Chondrocyte (in vitro differentiated cells): Measurements from ENCODE around the gene ZDHHC8. TPM values are rescaled to one million over a fixed set of nuclear protein-coding genes. Genes with fewer than 3 reads are reported as not detected.

ENCODE experiments used
- DNase-seq: peaks from one replicate; pipeline ENCODE4 v3.0.0; 2021; ENCODE audit warnings: mixed read lengths, low spot score
- H3K27ac Mint-ChIP-seq: one replicate; pipeline ENCODE4 v1.8.0; 2021; ENCODE audit warnings: mild to moderate bottlenecking, moderate library complexity, mixed read lengths; ENCODE audit not compliant: unreplicated experiment
- H3K27me3 Mint-ChIP-seq: 2 replicates; pipeline ENCODE4 v1.8.0; 2021; ENCODE audit warnings: low read depth, mixed read lengths
- H3K36me3 Mint-ChIP-seq: 2 replicates; pipeline ENCODE4 v1.8.0; 2021; ENCODE audit warnings: low read depth, mixed read lengths
- H3K4me1 Mint-ChIP-seq: 2 replicates; pipeline ENCODE4 v1.8.0; 2021; ENCODE audit warnings: low read depth, mild to moderate bottlenecking, mixed read lengths
- H3K4me3 Mint-ChIP-seq: one replicate; pipeline ENCODE4 v1.8.0; 2021; ENCODE audit warnings: mild to moderate bottlenecking, moderate library complexity, mixed read lengths; ENCODE audit not compliant: unreplicated experiment
- H3K9me3 Mint-ChIP-seq: 2 replicates; pipeline ENCODE4 v1.8.0; 2021; ENCODE audit warnings: low read depth, mixed read lengths
- CTCF ChIP-seq: fragments of 200-600 bp; sonication (generic); IDR thresholded peaks from 2 replicates; pipeline ENCODE4 v1.5.0; 2021; ENCODE audit warnings: antibody characterized with exemption, mild to moderate bottlenecking, moderate library complexity
- total RNA-seq: library from RNA; stranded (reverse); gene quantifications from 3 replicates; pipeline ENCODE4 v1.2.1, GENCODE V29; 2021

ZDHHC8 gene
- total RNA-seq, 1 donor from 2014 or later, result 95.2 TPM

GRCh38 chr22:20107951-20108756 is 23.4 kb upstream of the ZDHHC8 start:
- H3K9me3 Mint-ChIP-seq, result no peaks in the 10 kb centered on the region
- peaks cover 13% of the 10 kb centered on the region for H3K36me3 Mint-ChIP-seq
- no peak for TF ChIP-seq CTCF
- H3K4me3 Mint-ChIP-seq, result no peak overlapping the region
- H3K27me3 Mint-ChIP-seq, result no peaks in the 10 kb centered on the region
- H3K27ac Mint-ChIP-seq, result peak overlapping the region; percentile 45
- H3K4me1 Mint-ChIP-seq, result peaks cover 3% of the 10 kb centered on the region
- DNase-seq, result peak; percentile 81

GRCh38 chr22:20108757-20109230 is 22.8 kb upstream of the ZDHHC8 start:
- no peaks in the 10 kb centered on the region for H3K27me3 Mint-ChIP-seq
- H3K4me3 Mint-ChIP-seq, result no peak overlapping the region
- peak; percentile 80 for DNase-seq

GRCh38 chr22:20109411-20110358 is 21.9 kb upstream of the ZDHHC8 start:
- Mint-ChIP-seq H3K4me3 (no peak overlapping the region), H3K4me1 (peaks cover 6% of the 10 kb centered on the region), H3K27ac (peak overlapping the region; percentile 8), H3K27me3 (no peaks in the 10 kb centered on the region), H3K9me3 (no peaks in the 10 kb centered on the region), H3K36me3 (peaks cover 17% of the 10 kb centered on the region)
- TF ChIP-seq CTCF, result no peak
- DNase-seq, result peak; percentile 83

More at GRCh38 chr22:20108757-20109230, 22.8 kb upstream of the ZDHHC8 start:
- H3K9me3 Mint-ChIP-seq, result no peaks in the 10 kb centered on the region
- H3K27ac Mint-ChIP-seq, result no peak overlapping the region
- peaks cover 12% of the 10 kb centered on the region for H3K36me3 Mint-ChIP-seq
- H3K4me1 Mint-ChIP-seq, result peaks cover 3% of the 10 kb centered on the region
- no peak for TF ChIP-seq CTCF

- Mint-ChIP-seq H3K27ac (no peak overlapping the region), H3K9me3 (no peaks in the 10 kb centered on the region), H3K4me3 (no peak overlapping the region), H3K4me1 (peaks cover 11% of the 10 kb centered on the region), H3K36me3 (peaks cover 17% of the 10 kb centered on the region), H3K27me3 (no peaks in the 10 kb centered on the region)
- TF ChIP-seq CTCF, result no peak
- DNase-seq, result peak; percentile 65
These were observed 21.1 kb upstream of the ZDHHC8 start for GRCh38 chr22:20110359-20110985.
